Activated B cell treated with CpG ODN at 0.5 μM for 24 hours (primary cell): ENCODE measurements around the gene AUTS2. TPM values are rescaled to one million over a fixed set of nuclear protein-coding genes. Genes with fewer than 3 reads are reported as not detected.

Source experiments
- ATAC-seq: fragments of 200-7000 bp; cut with Tn5 transposase; one replicate; pipeline ENCODE4 v1.10.0; 2021; ENCODE audit warnings: low read depth, mild to moderate bottlenecking, moderate library complexity
- CTCF ChIA-PET: fragments of 350-600 bp; sonication (Branson Sonifier 250); formaldehyde crosslinking; loops from one replicate; lab custom pipeline; 2021; ENCODE audit warnings: antibody characterized with exemption; lab: Charles Lee
- POLR2A ChIA-PET: fragments of 350-600 bp; sonication (Branson Sonifier 250); formaldehyde crosslinking; loops from one replicate; lab custom pipeline; 2021; ENCODE audit warnings: antibody characterized with exemption; lab: Charles Lee
- DNase-seq: peaks from one replicate; pipeline ENCODE4 v3.0.0; 2022
- H3K27ac Mint-ChIP-seq: one replicate; pipeline ENCODE4 v1.8.0; 2020; ENCODE audit warnings: mixed read lengths
- H3K27me3 Mint-ChIP-seq: one replicate; pipeline ENCODE4 v1.8.0; 2021; ENCODE audit warnings: mixed read lengths
- H3K36me3 Mint-ChIP-seq: one replicate; pipeline ENCODE4 v1.8.0; 2021; ENCODE audit warnings: low read depth, mixed read lengths
- H3K4me1 Mint-ChIP-seq: one replicate; pipeline ENCODE4 v1.8.0; 2021; ENCODE audit warnings: mixed read lengths
- H3K4me3 Mint-ChIP-seq: one replicate; pipeline ENCODE4 v1.8.0; 2020; ENCODE audit warnings: mild to moderate bottlenecking, mixed read lengths
- H3K9me3 Mint-ChIP-seq: one replicate; pipeline ENCODE4 v1.8.0; 2020; ENCODE audit warnings: mixed read lengths
- intact Hi-C: fragments of 100-400 bp; cut with micrococcal nuclease; formaldehyde crosslinking; loops from one replicate; pipeline ENCODE4 v1.15.1; 2024
- total RNA-seq: library from RNA; stranded (reverse); gene quantifications from 2 replicates; pipeline ENCODE4 v1.2.3, GENCODE V29; 2022
- TF ChIP-seq, protein P1 (sequence below): fragments of 200-600 bp; IDR thresholded peaks from one replicate; pipeline ENCODE4 v1.8.0; 2022; ENCODE audit warnings: antibody characterized with exemption, mild to moderate bottlenecking

AUTS2 gene
- total RNA-seq, 1 donor from 2014 or later: 15.9 TPM

DNA sequence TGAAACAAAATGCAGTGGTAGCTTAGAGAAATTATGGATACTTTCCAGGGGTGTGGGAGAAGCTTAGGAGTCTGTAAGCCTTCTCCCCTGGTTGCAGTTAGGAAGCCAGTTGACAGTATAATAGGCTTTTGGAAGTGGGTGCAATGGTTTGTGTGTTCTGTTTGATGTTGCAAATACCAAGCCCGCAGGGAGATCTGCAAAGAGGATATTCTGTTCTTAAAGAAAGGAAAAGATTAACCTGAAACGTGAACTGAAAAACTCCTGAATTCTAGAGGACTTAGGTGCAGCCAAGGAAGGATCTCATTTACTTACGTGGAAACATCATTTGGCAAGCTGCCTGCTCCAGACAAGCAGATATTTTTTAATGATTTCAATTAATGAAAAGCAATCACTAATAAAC, 496.6 kb downstream of the AUTS2 start:
- intact Hi-C loops: no loop called here
- TF ChIP-seq, protein P1, sequence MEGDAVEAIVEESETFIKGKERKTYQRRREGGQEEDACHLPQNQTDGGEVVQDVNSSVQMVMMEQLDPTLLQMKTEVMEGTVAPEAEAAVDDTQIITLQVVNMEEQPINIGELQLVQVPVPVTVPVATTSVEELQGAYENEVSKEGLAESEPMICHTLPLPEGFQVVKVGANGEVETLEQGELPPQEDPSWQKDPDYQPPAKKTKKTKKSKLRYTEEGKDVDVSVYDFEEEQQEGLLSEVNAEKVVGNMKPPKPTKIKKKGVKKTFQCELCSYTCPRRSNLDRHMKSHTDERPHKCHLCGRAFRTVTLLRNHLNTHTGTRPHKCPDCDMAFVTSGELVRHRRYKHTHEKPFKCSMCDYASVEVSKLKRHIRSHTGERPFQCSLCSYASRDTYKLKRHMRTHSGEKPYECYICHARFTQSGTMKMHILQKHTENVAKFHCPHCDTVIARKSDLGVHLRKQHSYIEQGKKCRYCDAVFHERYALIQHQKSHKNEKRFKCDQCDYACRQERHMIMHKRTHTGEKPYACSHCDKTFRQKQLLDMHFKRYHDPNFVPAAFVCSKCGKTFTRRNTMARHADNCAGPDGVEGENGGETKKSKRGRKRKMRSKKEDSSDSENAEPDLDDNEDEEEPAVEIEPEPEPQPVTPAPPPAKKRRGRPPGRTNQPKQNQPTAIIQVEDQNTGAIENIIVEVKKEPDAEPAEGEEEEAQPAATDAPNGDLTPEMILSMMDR: no peak
- ChIA-PET POLR2A (no interaction called here), CTCF (no interaction called here)
- no peak overlapping the region for H3K4me3 Mint-ChIP-seq
- no peak overlapping the region for H3K27ac Mint-ChIP-seq
- ATAC-seq: no peak
- no peaks in the 10 kb centered on the region for H3K9me3 Mint-ChIP-seq
- H3K27me3 Mint-ChIP-seq: no peaks in the 10 kb centered on the region
- DNase-seq: no peak
- no peaks in the 10 kb centered on the region for H3K4me1 Mint-ChIP-seq
- H3K36me3 Mint-ChIP-seq: peaks cover 2% of the 10 kb centered on the region

DNA sequence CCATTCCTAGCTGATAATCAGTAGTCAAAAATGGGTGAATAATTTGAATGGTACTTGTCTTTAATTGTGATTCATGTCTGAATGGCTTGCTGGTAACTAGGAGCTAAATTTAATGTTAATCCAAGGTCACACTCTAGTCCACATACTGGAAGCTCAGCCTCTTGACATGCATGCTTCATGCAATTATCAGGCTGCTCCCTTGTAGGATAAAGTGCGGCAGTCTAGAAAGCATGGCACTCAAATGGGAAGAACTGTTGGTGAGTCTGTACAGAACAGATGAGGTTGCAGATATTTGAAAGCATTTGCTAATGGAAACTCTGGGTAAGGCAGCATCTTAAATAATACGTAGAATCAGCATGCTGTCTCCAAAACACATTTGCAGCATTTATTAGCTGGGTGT, 499.4 kb downstream of the AUTS2 start:
- ChIA-PET POLR2A (no interaction called here), CTCF (no interaction called here)
- ATAC-seq (no peak), DNase-seq (no peak)
- H3K4me3 Mint-ChIP-seq: no peak overlapping the region
- H3K27me3 Mint-ChIP-seq: no peaks in the 10 kb centered on the region
- intact Hi-C loops: no loop called here
- H3K9me3 Mint-ChIP-seq: no peaks in the 10 kb centered on the region
- peaks cover 2% of the 10 kb centered on the region for H3K36me3 Mint-ChIP-seq
- H3K27ac Mint-ChIP-seq: no peak overlapping the region
- TF ChIP-seq, protein P1: no peak
- H3K4me1 Mint-ChIP-seq: no peaks in the 10 kb centered on the region

DNA sequence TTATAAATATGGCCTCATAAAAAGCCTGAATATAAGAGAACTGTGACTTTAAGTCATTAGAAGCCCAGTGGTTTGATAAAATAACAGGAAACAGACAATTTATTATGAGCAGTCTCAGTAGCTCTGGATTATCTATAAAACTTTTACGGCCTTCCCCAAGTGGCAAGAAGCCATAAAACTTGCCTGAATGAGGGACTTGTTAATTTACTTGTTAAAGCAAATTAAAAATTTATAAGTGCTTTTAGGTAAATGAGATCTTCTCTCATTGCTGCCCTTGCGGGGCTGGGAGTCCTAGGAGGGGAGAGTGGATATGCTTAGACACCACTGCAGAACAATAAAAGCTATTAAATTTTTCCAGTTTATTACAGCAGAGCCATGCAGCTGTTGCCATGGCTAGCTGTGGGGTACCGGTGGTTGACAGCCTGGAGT, 499.9 kb downstream of the AUTS2 start:
- TF ChIP-seq, protein P1: no peak
- CTCF ChIA-PET: no interaction called here
- intact Hi-C loops: no loop called here
- DNase-seq (no peak), ATAC-seq (no peak)
- Mint-ChIP-seq H3K4me1 (no peaks in the 10 kb centered on the region), H3K27ac (no peak overlapping the region), H3K36me3 (peaks cover 2% of the 10 kb centered on the region), H3K9me3 (no peaks in the 10 kb centered on the region), H3K4me3 (no peak overlapping the region), H3K27me3 (no peaks in the 10 kb centered on the region)
- POLR2A ChIA-PET: no interaction called here

DNA sequence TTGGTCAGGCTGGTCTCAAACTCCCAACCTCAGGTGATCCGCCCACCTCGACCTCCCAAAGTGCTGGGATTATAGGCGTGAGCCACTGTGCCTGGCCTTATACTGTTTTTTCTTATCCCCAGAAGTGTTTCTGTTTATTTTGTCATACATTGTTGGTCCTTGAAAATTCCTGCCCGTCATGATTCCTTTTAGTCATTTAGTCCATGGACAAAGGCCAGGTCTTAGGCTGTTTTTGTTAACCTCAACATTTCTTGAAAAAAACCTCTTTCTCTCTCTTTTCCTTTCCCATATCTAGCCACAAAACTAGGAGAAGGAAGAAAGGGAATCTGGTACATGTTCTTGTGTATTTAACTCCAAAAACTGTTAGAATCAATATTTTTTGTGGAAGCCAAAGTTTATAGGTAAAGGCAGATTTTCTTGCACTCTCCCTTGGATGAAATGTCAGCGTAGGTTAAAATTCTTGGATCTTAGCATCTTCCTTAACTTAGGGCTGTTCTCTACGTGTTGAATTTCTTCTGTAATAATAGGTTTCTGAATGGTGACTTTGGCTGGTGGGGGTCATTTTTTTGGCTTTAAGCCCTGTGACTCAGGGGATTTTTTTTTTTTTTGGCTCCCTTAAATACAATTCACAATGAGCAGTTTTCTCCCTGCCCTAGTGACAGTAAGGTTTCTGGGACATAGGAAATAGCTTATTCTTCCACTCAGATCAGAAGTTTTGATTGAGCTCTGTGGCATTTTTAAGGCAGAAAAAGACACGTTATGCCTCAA, 500.8 kb downstream of the AUTS2 start:
- no peak for DNase-seq
- TF ChIP-seq, protein P1: no peak
- intact Hi-C loops: no loop called here
- Mint-ChIP-seq H3K27me3 (no peaks in the 10 kb centered on the region), H3K4me3 (no peak overlapping the region), H3K9me3 (no peaks in the 10 kb centered on the region), H3K36me3 (no peaks in the 10 kb centered on the region), H3K27ac (no peak overlapping the region), H3K4me1 (no peaks in the 10 kb centered on the region)
- ATAC-seq: no peak
- CTCF ChIA-PET: no interaction called here
- POLR2A ChIA-PET: no interaction called here

DNA sequence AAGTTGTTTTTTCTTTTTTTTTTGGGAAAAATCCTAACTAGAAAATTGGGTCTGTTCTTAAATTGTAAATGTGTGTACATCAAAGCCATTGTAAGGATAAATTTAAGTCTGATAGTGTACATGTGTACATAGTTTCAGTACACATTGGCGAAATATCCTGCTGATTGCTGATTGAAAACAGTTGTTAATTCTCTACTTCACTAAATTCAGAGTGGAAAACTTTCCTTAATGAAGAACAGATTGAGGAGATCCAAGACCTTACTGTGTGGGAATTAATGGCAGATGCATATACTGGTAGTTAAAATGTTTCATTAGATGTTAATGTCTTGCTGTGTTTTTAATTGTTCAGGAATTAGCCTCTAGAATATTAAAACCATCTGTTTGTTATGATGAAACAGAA, 506.0 kb downstream of the AUTS2 start:
- no peaks in the 10 kb centered on the region for H3K9me3 Mint-ChIP-seq
- TF ChIP-seq, protein P1: no peak
- no peak overlapping the region for H3K27ac Mint-ChIP-seq
- DNase-seq (no peak), ATAC-seq (no peak)
- intact Hi-C loops: no loop called here
- H3K36me3 Mint-ChIP-seq: no peaks in the 10 kb centered on the region
- no peaks in the 10 kb centered on the region for H3K27me3 Mint-ChIP-seq
- POLR2A ChIA-PET: no interaction called here
- no peak overlapping the region for H3K4me3 Mint-ChIP-seq
- CTCF ChIA-PET: no interaction called here
- no peaks in the 10 kb centered on the region for H3K4me1 Mint-ChIP-seq
